ENCODE data around the gene PITX2.

- TF ChIP-seq CTCF (IDR thresholded peaks at IDR 0.05) (no peak), ZFX (IDR thresholded peaks at IDR 0.05; ENCODE audit: borderline replicate concordance) (no peak)
These were observed 20.8 kb downstream of the PITX2 start for GRCh38 chr4:110602061-110602460.
